ENCODE measurements around the gene R3HDM2.

The R3HDM2 gene

DNA sequence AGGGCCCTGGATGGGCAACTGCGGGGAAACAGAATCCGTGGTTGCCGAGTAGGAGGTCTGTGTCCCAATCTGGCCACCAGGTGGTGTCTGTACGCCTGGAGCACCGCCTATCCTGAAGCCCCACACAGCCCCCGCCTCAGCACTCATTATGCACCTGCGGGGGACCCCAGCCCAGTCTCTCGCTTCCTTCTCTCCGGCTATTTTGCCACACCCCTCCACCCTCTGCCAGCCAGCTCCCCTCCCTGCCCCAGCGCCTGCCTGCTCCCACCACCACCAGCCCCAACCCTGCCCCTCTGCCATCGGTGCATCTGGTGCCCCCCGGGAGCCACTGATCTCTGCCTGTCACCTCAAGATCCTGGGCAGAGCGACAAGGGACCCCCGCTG is 216.5 kb downstream of the R3HDM2 start:
- TF ChIP-seq TAF1 (IDR thresholded peaks at IDR 0.05; ENCODE audit: borderline replicate concordance, insufficient read depth, low read length) (no peak), FOXP2 (optimal IDR thresholded peaks at IDR 0.05; ENCODE audit: borderline replicate concordance, extremely low read depth, extremely low read length, insufficient read depth) (no peak), SIN3A (IDR thresholded peaks at IDR 0.05; ENCODE audit: borderline replicate concordance, insufficient read depth, low read length) (no peak), REST (IDR thresholded peaks at IDR 0.05; ENCODE audit: insufficient read depth in 1 of 2, low read depth in 2 of 2, low read length in 2 of 2) (no peak), POLR2AphosphoS5 (IDR thresholded peaks at IDR 0.05; ENCODE audit: low read depth, low read length) (no peak; the same call in 1 of the 2 replicates)

GRCh38 chr12:57213763-57214397 is 217.0 kb downstream of the R3HDM2 start:
- no peak for TF ChIP-seq POLR2AphosphoS5 (IDR thresholded peaks at IDR 0.05; ENCODE audit: low read depth, low read length)

DNA sequence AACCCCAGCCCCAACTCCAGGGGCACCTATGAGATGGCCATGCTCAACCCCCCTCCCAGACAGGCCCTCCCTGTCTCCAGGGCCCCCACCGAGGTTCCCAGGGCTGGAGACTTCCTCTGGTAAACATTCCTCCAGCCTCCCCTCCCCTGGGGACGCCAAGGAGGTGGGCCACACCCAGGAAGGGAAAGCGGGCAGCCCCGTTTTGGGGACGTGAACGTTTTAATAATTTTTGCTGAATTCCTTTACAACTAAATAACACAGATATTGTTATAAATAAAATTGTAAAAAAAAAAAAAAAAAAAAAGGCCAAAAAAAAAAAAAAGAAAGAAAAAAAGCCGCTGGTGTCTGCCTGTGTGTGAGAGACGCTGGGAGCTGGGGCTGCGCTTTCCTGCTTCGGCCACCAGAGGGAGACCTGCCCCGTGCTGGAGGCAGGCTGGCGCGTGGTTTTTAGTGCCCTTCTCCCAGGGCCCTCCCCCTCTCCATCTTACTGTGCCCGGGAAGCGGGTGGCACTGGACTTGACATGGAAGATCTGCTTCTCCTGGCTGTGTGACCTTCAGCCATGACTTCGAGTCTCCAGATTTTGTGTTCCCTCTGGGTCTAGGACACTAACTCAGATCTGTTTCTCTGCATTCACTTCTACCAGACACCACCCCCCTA is 217.7 kb downstream of the R3HDM2 start:
- TF ChIP-seq TAF1 (IDR thresholded peaks at IDR 0.05; ENCODE audit: borderline replicate concordance, insufficient read depth, low read length) (no peak), SIN3A (IDR thresholded peaks at IDR 0.05; ENCODE audit: borderline replicate concordance, insufficient read depth, low read length) (no peak), POLR2AphosphoS5 (IDR thresholded peaks at IDR 0.05; ENCODE audit: low read depth, low read length) (no peak), REST (IDR thresholded peaks at IDR 0.05; ENCODE audit: insufficient read depth in 1 of 2, low read depth in 2 of 2, low read length in 2 of 2) (no peak), FOXP2 (optimal IDR thresholded peaks at IDR 0.05; ENCODE audit: borderline replicate concordance, extremely low read depth, extremely low read length, insufficient read depth) (no peak)

GRCh38 chr12:57212701-57213057 is 218.2 kb downstream of the R3HDM2 start:
- TF ChIP-seq TAF1 (IDR thresholded peaks at IDR 0.05; ENCODE audit: borderline replicate concordance, insufficient read depth, low read length), result no peak

DNA sequence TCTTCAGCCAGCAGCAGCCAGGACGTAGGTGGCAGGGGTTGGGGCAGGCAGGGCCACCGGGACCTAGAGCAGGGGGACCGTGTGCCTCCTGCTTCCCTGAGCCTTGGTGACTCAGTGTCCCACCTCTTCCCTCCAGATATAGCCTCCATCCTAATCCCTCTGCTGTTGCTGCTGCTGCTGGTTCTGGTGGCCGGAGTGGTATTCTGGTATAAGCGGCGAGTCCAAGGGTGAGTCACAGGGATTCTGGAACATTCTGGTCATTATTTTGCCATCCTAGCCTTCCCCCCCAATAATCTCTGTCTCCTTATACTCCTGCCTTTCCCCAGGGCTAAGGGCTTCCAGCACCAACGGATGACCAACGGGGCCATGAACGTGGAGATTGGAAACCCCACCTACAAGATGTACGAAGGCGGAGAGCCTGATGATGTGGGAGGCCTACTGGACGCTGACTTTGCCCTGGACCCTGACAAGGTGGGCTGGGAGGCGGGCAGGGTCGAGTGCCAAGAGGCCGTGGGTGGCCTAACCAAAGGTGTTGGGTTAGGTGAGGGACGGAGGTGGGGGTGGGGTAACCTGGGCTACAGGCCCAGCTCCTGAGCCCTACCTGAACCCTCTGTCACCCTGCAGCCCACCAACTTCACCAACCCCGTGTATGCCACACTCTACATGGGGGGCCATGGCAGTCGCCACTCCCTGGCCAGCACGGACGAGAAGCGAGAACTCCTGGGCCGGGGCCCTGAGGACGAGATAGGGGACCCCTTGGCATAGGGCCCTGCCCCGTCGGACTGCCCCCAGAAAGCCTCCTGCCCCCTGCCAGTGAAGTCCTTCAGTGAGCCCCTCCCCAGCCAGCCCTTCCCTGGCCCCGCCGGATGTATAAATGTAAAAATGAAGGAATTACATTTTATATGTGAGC is 218.8 kb downstream of the R3HDM2 start:
- TF ChIP-seq SIN3A (IDR thresholded peaks at IDR 0.05; ENCODE audit: borderline replicate concordance, insufficient read depth, low read length) (no peak), REST (IDR thresholded peaks at IDR 0.05; ENCODE audit: insufficient read depth in 1 of 2, low read depth in 2 of 2, low read length in 2 of 2) (no peak), FOXP2 (optimal IDR thresholded peaks at IDR 0.05; ENCODE audit: borderline replicate concordance, extremely low read depth, extremely low read length, insufficient read depth) (no peak), POLR2AphosphoS5 (IDR thresholded peaks at IDR 0.05; ENCODE audit: low read depth, low read length) (no peak), TAF1 (IDR thresholded peaks at IDR 0.05; ENCODE audit: borderline replicate concordance, insufficient read depth, low read length) (no peak)

Measured in PFSK-1 (cell line).